NCI-H2171 treated with DMSO at 0.1 percent for 48 hours (cell line): ENCODE data around the gene NPW.
A peak's percentile ranks its signal among the peaks of the same experiment; 100 is the strongest.

ENCODE experiments used
- DNase-seq: peaks from one replicate; lab custom pipeline; 2025; lab: John Stamatoyannopoulos, UW

Gene NPW

GRCh38 chr16:1984347-1985225 is 35.0 kb upstream of the NPW start:
- peak; percentile 53 for DNase-seq

GRCh38 chr16:1985466-1986150 is 34.0 kb upstream of the NPW start:
- DNase-seq: no peak

- DNase-seq: no peak
Observed at GRCh38 chr16:1987198-1987597, 32.4 kb upstream of the NPW start.

- DNase-seq: peak; percentile 72
Observed at GRCh38 chr16:1989209-1990100, 30.1 kb upstream of the NPW start, which contains the start of gene SYNGR3. SYNGR3 (plus strand) TSS chr16:1989970; CDS start chr16:1990103, 133 bp downstream.

GRCh38 chr16:1990101-1990350 is 29.6 kb upstream of the NPW start:
- DNase-seq: no peak

GRCh38 chr16:1990351-1991134 is 29.0 kb upstream of the NPW start:
- peak; percentile 22 for DNase-seq

- no peak for DNase-seq
Observed at GRCh38 chr16:1991135-1991551, 28.4 kb upstream of the NPW start.

DNA sequence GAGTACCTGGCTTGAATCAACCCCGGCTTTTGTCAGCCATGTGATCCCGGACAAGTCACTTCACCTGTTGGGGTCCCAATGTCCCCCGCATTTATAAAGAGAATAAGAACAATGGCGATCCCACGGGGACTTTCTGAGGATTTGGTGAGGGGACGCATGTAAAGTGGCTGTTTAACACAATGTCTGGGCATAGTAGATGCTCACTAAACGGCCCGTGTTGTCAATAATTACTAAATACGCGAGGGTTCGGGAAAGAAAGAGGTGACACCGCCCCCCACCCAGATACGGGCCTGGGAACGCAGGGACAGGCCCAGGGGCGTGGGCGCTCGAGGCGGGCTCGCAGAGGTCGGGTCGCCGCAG is 28.0 kb upstream of the NPW start:
- DNase-seq: no peak

- no peak for DNase-seq
Observed at GRCh38 chr16:1991948-1992703, 27.5 kb upstream of the NPW start.

- DNase-seq: no peak
Observed at GRCh38 chr16:1992704-1993317, 26.8 kb upstream of the NPW start.

DNA sequence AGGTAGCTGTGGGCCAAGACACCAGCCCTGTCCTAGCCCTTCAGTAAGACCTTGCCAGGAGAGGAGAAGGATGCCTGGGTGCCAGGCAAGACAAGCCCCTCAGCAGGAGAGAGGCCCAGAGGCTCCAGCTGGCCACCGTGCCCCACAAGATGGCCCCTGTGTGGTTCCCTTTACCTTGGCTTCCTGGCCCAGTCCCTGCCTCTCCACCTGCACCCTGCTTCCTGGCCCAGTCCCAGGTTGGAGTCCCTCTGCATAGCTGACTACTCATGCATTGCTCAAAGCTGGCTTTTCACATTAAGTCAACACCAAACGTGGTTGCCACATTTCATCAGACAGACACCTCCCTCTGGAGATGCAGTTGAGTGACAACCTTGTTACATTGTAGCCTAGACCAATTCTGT is 25.9 kb upstream of the NPW start:
- no peak for DNase-seq

DNA sequence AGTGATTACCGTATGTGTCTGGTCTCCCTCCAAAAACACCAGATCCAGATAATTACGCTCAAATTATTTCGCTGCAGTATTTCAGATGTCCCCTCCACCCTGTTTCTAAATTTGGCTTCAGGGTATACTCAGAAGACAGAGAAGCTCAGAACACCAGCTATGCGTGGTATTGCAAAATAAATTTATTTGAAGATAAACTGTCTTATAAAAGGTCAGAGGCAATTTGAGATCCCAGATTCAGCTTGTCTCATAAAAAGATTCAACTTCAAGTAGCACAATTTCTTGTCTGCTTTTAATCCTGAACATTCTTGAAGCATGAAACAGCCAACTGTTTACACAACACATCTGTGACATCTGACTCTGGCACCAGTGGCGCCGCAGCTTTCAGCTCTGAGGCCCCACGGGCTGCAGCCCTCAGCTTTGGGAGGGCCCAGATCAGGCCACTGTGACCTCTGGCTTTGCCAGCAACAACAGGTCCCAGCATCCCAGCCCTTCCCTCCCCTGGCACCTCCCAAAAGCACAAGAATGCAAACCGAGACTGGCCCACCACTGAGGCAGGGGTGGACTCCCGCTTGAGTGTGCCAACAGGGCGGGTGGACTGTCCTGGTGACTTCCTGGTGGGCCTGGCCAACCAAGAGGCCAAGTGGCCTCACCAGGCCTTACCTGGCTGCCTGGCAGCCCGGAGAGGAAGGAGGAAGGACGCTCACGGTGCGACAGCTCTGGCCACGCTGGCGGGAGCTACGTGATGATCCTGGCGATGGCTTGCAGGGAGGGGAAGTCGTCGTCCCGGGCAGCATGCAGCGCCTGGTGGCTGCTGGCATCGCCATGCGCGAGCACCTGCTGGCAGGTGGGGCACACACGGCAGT is 21.9 kb upstream of the NPW start:
- DNase-seq: no peak

- DNase-seq: no peak
Observed at GRCh38 chr16:1998360-1998835, 21.2 kb upstream of the NPW start.

GRCh38 chr16:1998852-1999801 is 20.5 kb upstream of the NPW start:
- DNase-seq: no peak

- no peak for DNase-seq
Observed at GRCh38 chr16:1999866-2000514, 19.6 kb upstream of the NPW start.

GRCh38 chr16:2001035-2001434 is 18.6 kb upstream of the NPW start:
- DNase-seq: no peak

GRCh38 chr16:2001456-2002355 is 17.9 kb upstream of the NPW start:
- DNase-seq: no peak
